HCT116 (cell line): ENCODE measurements around the gene TNFAIP3. TPM values are rescaled to one million over a fixed set of nuclear protein-coding genes. Genes with fewer than 3 reads are reported as not detected.

Experiments
- ATAC-seq: fragments of 200-7000 bp; cut with Tn5 transposase; 2 replicates; pipeline ENCODE4 v1.9.1; 2020; ENCODE audit warnings: mild to moderate bottlenecking, moderate library complexity
- BruUV-seq: library from RNA; stranded (reverse); fragments of 400-500 nt; replicated peaks from 2 replicates; lab custom pipeline; 2021; lab: Mats Ljungman, UMichigan
- CTCF ChIA-PET: fragments of 300-600 bp; sonication (Branson Sonifier 250); formaldehyde crosslinking; loops from one replicate; lab custom pipeline; 2021; ENCODE audit warnings: antibody characterized with exemption; lab: Charles Lee
- POLR2A ChIA-PET: fragments of 300-600, 350-600 bp; sonication (Branson Sonifier 250); formaldehyde crosslinking; loops from one replicate; lab custom pipeline; 2021; ENCODE audit warnings: antibody characterized with exemption; lab: Charles Lee
- RAD21 ChIA-PET, 2 experiments: fragments of 300-600 bp; sonication (Branson Sonifier 250); formaldehyde crosslinking; loops; one replicate each; lab custom pipeline; 2023; ENCODE audit warnings: low total read pairs in 2 of 2; ENCODE audit not compliant: uncharacterized antibody in 2 of 2, unreplicated experiment in 2 of 2, low non-redundant PET in 1 of 2; lab: Charles Lee
- DNase-seq: peaks from one replicate; pipeline ENCODE4 v3.0.0-alpha.2; 2010; ENCODE audit warnings: low read depth, low spot score
- H2AFZ ChIP-seq: fragments of 200-600 bp; shearing (Covaris generic), sonication (generic); 2 replicates; pipeline ENCODE4 v1.6.1; 2017; ENCODE audit warnings: low read depth, mixed run types, mixed read lengths, antibody characterized with exemption, low read length; ENCODE audit not compliant: poor library complexity, severe bottlenecking
- H3K27ac ChIP-seq: 2 replicates; pipeline ENCODE4 v1.5.1; 2012; ENCODE audit warnings: low read depth, low read length
- H3K27me3 ChIP-seq: fragments of 200-600 bp; sonication (generic); 2 replicates; pipeline ENCODE4 v1.6.1; 2016; ENCODE audit warnings: mixed run types, low read length, mixed read lengths; ENCODE audit not compliant: insufficient read depth
- H3K36me3 ChIP-seq, 2 experiments: fragments of 200-500 bp in 1 of 2; fragments of 200-600 bp in 1 of 2; sonication (Bioruptor generic) in 1 of 2; sonication (generic) in 1 of 2; 2 replicates each; pipeline versions ENCODE4 v1.5.1 to v1.6.1; 2014 to 2016; ENCODE audit warnings: low read length in 2 of 2, inconsistent platforms in 1 of 2, mixed read lengths in 1 of 2, mixed run types in 1 of 2; ENCODE audit not compliant: insufficient read depth in 2 of 2, control insufficient read depth in 1 of 2
- H3K4me1 ChIP-seq, 2 experiments: fragments of 200-600 bp in 1 of 2; sonication (generic) in 1 of 2; 2 replicates each; pipeline versions ENCODE4 v1.5.1 to v1.6.1; 2012 to 2017; ENCODE audit warnings: low read length in 2 of 2, inconsistent platforms in 1 of 2, mild to moderate bottlenecking in 1 of 2, mixed read lengths in 1 of 2, mixed run types in 1 of 2, moderate library complexity in 1 of 2; ENCODE audit not compliant: insufficient read depth in 2 of 2, control insufficient read depth in 1 of 2
- H3K4me2 ChIP-seq: fragments of 200-600 bp; sonication (generic); 2 replicates; pipeline ENCODE4 v1.6.1; 2017; ENCODE audit warnings: mixed run types, low read length, mixed read lengths
- H3K4me3 ChIP-seq, 2 experiments: fragments of 200-600 bp in 1 of 2; sonication (generic) in 1 of 2; replicated peaks in 1 of 2; 2 replicates each; pipeline ENCODE4 v1.5.1; 2011 to 2016; ENCODE audit warnings: low read length in 2 of 2, control low read depth in 1 of 2, low read depth in 1 of 2, mild to moderate bottlenecking in 1 of 2, mixed read lengths in 1 of 2, mixed run types in 1 of 2
- H3K79me2 ChIP-seq: fragments of 200-600 bp; sonication (generic); 2 replicates; pipeline ENCODE4 v1.6.1; 2017; ENCODE audit warnings: mild to moderate bottlenecking, mixed run types, low read length, moderate library complexity, mixed read lengths; ENCODE audit not compliant: insufficient read depth
- H3K9ac ChIP-seq: fragments of 200-600 bp; sonication (generic); 2 replicates; pipeline ENCODE4 v1.6.1; 2016; ENCODE audit warnings: low read length, mixed read lengths
- H3K9me2 ChIP-seq: fragments of 200-600 bp; sonication (generic), shearing (Covaris generic); 2 replicates; pipeline ENCODE4 v1.6.1; 2017; ENCODE audit warnings: mixed run types, mild to moderate bottlenecking, moderate library complexity; ENCODE audit not compliant: insufficient read depth
- H3K9me3 ChIP-seq, 2 experiments: fragments of 200-500 bp in 1 of 2; fragments of 200-600 bp in 1 of 2; sonication (Bioruptor generic) in 1 of 2; sonication (generic) in 1 of 2; 2 replicates each; pipeline ENCODE4 v1.6.1; 2014 to 2017; ENCODE audit warnings: low read length in 2 of 2, mixed read lengths in 2 of 2, inconsistent platforms in 1 of 2, low read depth in 1 of 2, mild to moderate bottlenecking in 1 of 2, mixed run types in 1 of 2, moderate library complexity in 1 of 2; ENCODE audit not compliant: control insufficient read depth in 1 of 2, insufficient read depth in 1 of 2
- H4K20me1 ChIP-seq: fragments of 200-600 bp; sonication (generic), shearing (Covaris generic); 2 replicates; pipeline ENCODE4 v1.6.1; 2017; ENCODE audit warnings: mixed run types, mild to moderate bottlenecking, moderate library complexity; ENCODE audit not compliant: insufficient read depth
- CEBPB ChIP-seq: IDR thresholded peaks from 2 replicates; pipeline ENCODE4 v1.6.1; 2012; ENCODE audit warnings: low read depth
- EGR1 ChIP-seq: IDR thresholded peaks from 2 replicates; pipeline ENCODE4 v1.6.1; 2012; ENCODE audit warnings: low read depth
- ELF1 ChIP-seq: IDR thresholded peaks from 2 replicates; pipeline ENCODE4 v1.6.1; 2012; ENCODE audit warnings: low read depth, borderline replicate concordance
- EZH2 ChIP-seq: fragments of 200-600 bp; sonication (generic); IDR thresholded peaks from 2 replicates; pipeline ENCODE4 v1.6.1; 2017; ENCODE audit warnings: antibody characterized with exemption, mixed run types
- FOSL1 ChIP-seq: IDR thresholded peaks from 2 replicates; pipeline ENCODE4 v1.6.1; 2012; ENCODE audit warnings: low read depth
- JUND ChIP-seq: IDR thresholded peaks from 2 replicates; pipeline ENCODE4 v1.6.1; 2012
- SIN3A ChIP-seq: IDR thresholded peaks from 2 replicates; pipeline ENCODE4 v1.6.1; 2012; ENCODE audit warnings: low read depth
- SP1 ChIP-seq: IDR thresholded peaks from 2 replicates; pipeline ENCODE4 v1.6.1; 2012; ENCODE audit warnings: low read depth
- ZFX ChIP-seq: fragments of 450-650 bp; IDR thresholded peaks from 2 replicates; pipeline ENCODE4 v1.6.1; 2017
- intact Hi-C: fragments of 100-400 bp; cut with micrococcal nuclease; formaldehyde crosslinking; loops from 2 replicates; pipeline ENCODE4 v1.10.0; 2022
- total RNA-seq: library from RNA; stranded (reverse); gene quantifications from one replicate; pipeline ENCODE4 v1.2.1, GENCODE V29; 2021; ENCODE audit not compliant: unreplicated experiment
- TF ChIP-seq, protein P1 (sequence below): IDR thresholded peaks from 2 replicates; pipeline ENCODE4 v1.6.1; 2012
- TF ChIP-seq, protein P2 (sequence below): IDR thresholded peaks from 2 replicates; pipeline ENCODE4 v1.6.1; 2012
- TF ChIP-seq, protein P3 (sequence below), 3 experiments: fragments of 200-600 bp in 1 of 3; sonication (generic) in 1 of 3; IDR thresholded peaks in 2 of 3; conservative IDR thresholded peaks in 1 of 3; 2 replicates each; pipeline ENCODE4 v1.5.1; 2012 to 2017; ENCODE audit warnings: low read depth in 2 of 3, low read length in 2 of 3, antibody characterized with exemption in 1 of 3, borderline replicate concordance in 1 of 3, control low read depth in 1 of 3, mild to moderate bottlenecking in 1 of 3, mixed read lengths in 1 of 3, mixed run types in 1 of 3, moderate library complexity in 1 of 3; ENCODE audit not compliant: insufficient read depth in 1 of 3
- TF ChIP-seq, protein P4 (sequence below): IDR thresholded peaks from 2 replicates; pipeline ENCODE4 v1.6.1; 2011; ENCODE audit warnings: mild to moderate bottlenecking, low read length, moderate library complexity; ENCODE audit not compliant: insufficient replicate concordance; ENCODE audit errors: extremely low read depth

TNFAIP3 gene
- total RNA-seq, 1 experiment from 2014 or later = 4.4 TPM

DNA sequence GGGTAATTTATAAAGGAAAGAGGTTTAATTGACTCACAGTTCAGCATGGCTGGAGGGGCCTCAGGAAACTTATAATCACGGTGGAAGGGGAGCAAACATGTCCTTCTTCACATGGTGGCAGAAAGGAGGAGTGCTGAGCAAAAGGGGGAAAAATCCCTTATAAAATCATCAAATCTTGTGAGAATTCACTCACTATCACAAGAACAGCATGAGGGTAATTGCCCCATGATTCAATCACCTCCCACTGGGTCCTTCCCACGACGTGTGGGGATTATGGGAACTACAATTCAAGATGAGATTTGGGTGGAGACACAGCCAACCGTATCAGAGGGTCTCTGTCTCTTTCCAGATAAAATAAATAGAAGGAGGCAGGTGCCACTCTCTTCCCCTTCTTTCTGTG is 48.7 kb downstream of the TNFAIP3 start:
- intact Hi-C loops = no loop called here
- RAD21 ChIA-PET = no interaction called here
- Histone ChIP-seq H3K36me3 (no peaks in the 10 kb centered on the region), H3K4me1 (no peaks in the 10 kb centered on the region), H3K4me2 (no peak overlapping the region), H4K20me1 (no peaks in the 10 kb centered on the region), H3K9me2 (no peaks in the 10 kb centered on the region), H3K4me3 (no peak overlapping the region), H3K9me3 (no peaks in the 10 kb centered on the region), H3K27me3 (no peaks in the 10 kb centered on the region), H3K9ac (no peak overlapping the region), H3K27ac (no peak overlapping the region), H3K79me2 (no peaks in the 10 kb centered on the region), H2AFZ (no peak overlapping the region)
- CTCF ChIA-PET = no interaction called here
- DNase-seq (no peak), ATAC-seq (no peak)
- no TSS peak for BruUV-seq
- TF ChIP-seq, protein P1, sequence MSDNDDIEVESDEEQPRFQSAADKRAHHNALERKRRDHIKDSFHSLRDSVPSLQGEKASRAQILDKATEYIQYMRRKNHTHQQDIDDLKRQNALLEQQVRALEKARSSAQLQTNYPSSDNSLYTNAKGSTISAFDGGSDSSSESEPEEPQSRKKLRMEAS = no peak
- TF ChIP-seq CEBPB (no peak), ELF1 (no peak), SP1 (no peak), ZFX (no peak), SIN3A (no peak), JUND (no peak), EZH2 (no peak), EGR1 (no peak), FOSL1 (no peak)
- TF ChIP-seq, protein P2, sequence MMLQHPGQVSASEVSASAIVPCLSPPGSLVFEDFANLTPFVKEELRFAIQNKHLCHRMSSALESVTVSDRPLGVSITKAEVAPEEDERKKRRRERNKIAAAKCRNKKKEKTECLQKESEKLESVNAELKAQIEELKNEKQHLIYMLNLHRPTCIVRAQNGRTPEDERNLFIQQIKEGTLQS = no peak
- TF ChIP-seq, protein P3, sequence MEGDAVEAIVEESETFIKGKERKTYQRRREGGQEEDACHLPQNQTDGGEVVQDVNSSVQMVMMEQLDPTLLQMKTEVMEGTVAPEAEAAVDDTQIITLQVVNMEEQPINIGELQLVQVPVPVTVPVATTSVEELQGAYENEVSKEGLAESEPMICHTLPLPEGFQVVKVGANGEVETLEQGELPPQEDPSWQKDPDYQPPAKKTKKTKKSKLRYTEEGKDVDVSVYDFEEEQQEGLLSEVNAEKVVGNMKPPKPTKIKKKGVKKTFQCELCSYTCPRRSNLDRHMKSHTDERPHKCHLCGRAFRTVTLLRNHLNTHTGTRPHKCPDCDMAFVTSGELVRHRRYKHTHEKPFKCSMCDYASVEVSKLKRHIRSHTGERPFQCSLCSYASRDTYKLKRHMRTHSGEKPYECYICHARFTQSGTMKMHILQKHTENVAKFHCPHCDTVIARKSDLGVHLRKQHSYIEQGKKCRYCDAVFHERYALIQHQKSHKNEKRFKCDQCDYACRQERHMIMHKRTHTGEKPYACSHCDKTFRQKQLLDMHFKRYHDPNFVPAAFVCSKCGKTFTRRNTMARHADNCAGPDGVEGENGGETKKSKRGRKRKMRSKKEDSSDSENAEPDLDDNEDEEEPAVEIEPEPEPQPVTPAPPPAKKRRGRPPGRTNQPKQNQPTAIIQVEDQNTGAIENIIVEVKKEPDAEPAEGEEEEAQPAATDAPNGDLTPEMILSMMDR (IDR thresholded peaks at IDR 0.05 in 2 of 3, conservative IDR thresholded peaks at IDR 0.05 in 1 of 3; ENCODE audit: borderline replicate concordance in 1 of 3, insufficient read depth in 1 of 3, low read depth in 2 of 3, low read length in 2 of 3) = no peak
- TF ChIP-seq, protein P4, sequence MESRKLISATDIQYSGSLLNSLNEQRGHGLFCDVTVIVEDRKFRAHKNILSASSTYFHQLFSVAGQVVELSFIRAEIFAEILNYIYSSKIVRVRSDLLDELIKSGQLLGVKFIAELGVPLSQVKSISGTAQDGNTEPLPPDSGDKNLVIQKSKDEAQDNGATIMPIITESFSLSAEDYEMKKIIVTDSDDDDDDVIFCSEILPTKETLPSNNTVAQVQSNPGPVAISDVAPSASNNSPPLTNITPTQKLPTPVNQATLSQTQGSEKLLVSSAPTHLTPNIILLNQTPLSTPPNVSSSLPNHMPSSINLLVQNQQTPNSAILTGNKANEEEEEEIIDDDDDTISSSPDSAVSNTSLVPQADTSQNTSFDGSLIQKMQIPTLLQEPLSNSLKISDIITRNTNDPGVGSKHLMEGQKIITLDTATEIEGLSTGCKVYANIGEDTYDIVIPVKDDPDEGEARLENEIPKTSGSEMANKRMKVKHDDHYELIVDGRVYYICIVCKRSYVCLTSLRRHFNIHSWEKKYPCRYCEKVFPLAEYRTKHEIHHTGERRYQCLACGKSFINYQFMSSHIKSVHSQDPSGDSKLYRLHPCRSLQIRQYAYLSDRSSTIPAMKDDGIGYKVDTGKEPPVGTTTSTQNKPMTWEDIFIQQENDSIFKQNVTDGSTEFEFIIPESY = no peak
- POLR2A ChIA-PET = no interaction called here
